ENCODE results near the gene CTSH.

CTSH gene

GRCh38 chr15:78959360-78959759 lies 14.5 kb upstream of the CTSH start:
- Histone ChIP-seq H3K4me3 (ENCODE audit: low read length) (no peak overlapping the region), H3K79me1 (ENCODE audit: low read length) (no peaks in the 10 kb centered on the region), H3K18ac (ENCODE audit: low read length) (no peak overlapping the region), H3K36me3 (ENCODE audit: control insufficient read depth, insufficient read depth, low read length) (no peaks in the 10 kb centered on the region), H3K23ac (ENCODE audit: low read length) (no peak overlapping the region), H3K79me2 (ENCODE audit: control insufficient read depth, insufficient read depth, low read length) (no peaks in the 10 kb centered on the region), H2BK120ac (ENCODE audit: low read depth, low read length) (no peak overlapping the region), H2AK5ac (ENCODE audit: low read length) (no peak overlapping the region), H2BK5ac (ENCODE audit: low read length) (no peak overlapping the region), H3K4me1 (ENCODE audit: control insufficient read depth, low read depth, low read length) (peaks cover 2% of the 10 kb centered on the region), H3K4me2 (ENCODE audit: low read length) (no peak overlapping the region), H3K56ac (ENCODE audit: low read length) (no peak overlapping the region), H4K5ac (ENCODE audit: low read length) (no peak overlapping the region), H2BK15ac (replicated peaks; ENCODE audit: low read depth) (no peak overlapping the region), H3K27me3 (ENCODE audit: insufficient read depth, low read length, poor library complexity) (no peaks in the 10 kb centered on the region), H3K9ac (ENCODE audit: low read length) (no peak overlapping the region), H4K8ac (ENCODE audit: low read depth, low read length) (no peak overlapping the region), H3K4ac (ENCODE audit: low read depth, low read length) (no peak overlapping the region), H3K27ac (ENCODE audit: low read depth, low read length) (no peak overlapping the region)
- WGBS (ENCODE audit: extremely low coverage, insufficient coverage, low lambda C conversion rate) = no CpG with 5 or more reads among the region's 10 CpGs
- no peak for DNase-seq

GRCh38 chr15:78957416-78958093 lies 12.7 kb upstream of the CTSH start:
- Histone ChIP-seq H3K36me3 (ENCODE audit: control insufficient read depth, insufficient read depth, low read length) (no peaks in the 10 kb centered on the region), H3K79me2 (ENCODE audit: control insufficient read depth, insufficient read depth, low read length) (no peaks in the 10 kb centered on the region), H3K56ac (ENCODE audit: low read length) (peak overlapping the region; percentile 42), H4K5ac (ENCODE audit: low read length) (no peak overlapping the region), H3K79me1 (ENCODE audit: low read length) (no peaks in the 10 kb centered on the region), H2BK5ac (ENCODE audit: low read length) (peak overlapping the region; percentile 50), H2BK120ac (ENCODE audit: low read depth, low read length) (no peak overlapping the region), H3K4me1 (ENCODE audit: control insufficient read depth, low read depth, low read length) (peaks cover 2% of the 10 kb centered on the region), H3K27me3 (ENCODE audit: insufficient read depth, low read length, poor library complexity) (no peaks in the 10 kb centered on the region), H3K4me2 (ENCODE audit: low read length) (no peak overlapping the region), H3K27ac (ENCODE audit: low read depth, low read length) (no peak overlapping the region), H2AK5ac (ENCODE audit: low read length) (peak overlapping the region; percentile 82), H2BK15ac (replicated peaks; ENCODE audit: low read depth) (no peak overlapping the region), H3K4me3 (ENCODE audit: low read length) (no peak overlapping the region), H3K23ac (ENCODE audit: low read length) (no peak overlapping the region), H3K9ac (ENCODE audit: low read length) (no peak overlapping the region), H3K4ac (ENCODE audit: low read depth, low read length) (peak overlapping the region; percentile 82), H4K8ac (ENCODE audit: low read depth, low read length) (no peak overlapping the region), H3K18ac (ENCODE audit: low read length) (no peak overlapping the region)
- no CpG with 5 or more reads among the region's 9 CpGs for WGBS (ENCODE audit: extremely low coverage, insufficient coverage, low lambda C conversion rate)
- no peak for DNase-seq

GRCh38 chr15:78956937-78957336 lies 12.1 kb upstream of the CTSH start:
- Histone ChIP-seq H3K9ac (ENCODE audit: low read length) (no peak overlapping the region), H3K4ac (ENCODE audit: low read depth, low read length) (no peak overlapping the region), H2BK120ac (ENCODE audit: low read depth, low read length) (no peak overlapping the region), H3K18ac (ENCODE audit: low read length) (no peak overlapping the region), H3K56ac (ENCODE audit: low read length) (no peak overlapping the region), H4K5ac (ENCODE audit: low read length) (no peak overlapping the region), H3K79me2 (ENCODE audit: control insufficient read depth, insufficient read depth, low read length) (no peaks in the 10 kb centered on the region), H4K8ac (ENCODE audit: low read depth, low read length) (no peak overlapping the region), H3K4me1 (ENCODE audit: control insufficient read depth, low read depth, low read length) (peaks cover 3% of the 10 kb centered on the region), H3K27me3 (ENCODE audit: insufficient read depth, low read length, poor library complexity) (no peaks in the 10 kb centered on the region), H2AK5ac (ENCODE audit: low read length) (no peak overlapping the region), H3K79me1 (ENCODE audit: low read length) (no peaks in the 10 kb centered on the region), H3K4me3 (ENCODE audit: low read length) (no peak overlapping the region), H2BK15ac (replicated peaks; ENCODE audit: low read depth) (no peak overlapping the region), H3K27ac (ENCODE audit: low read depth, low read length) (no peak overlapping the region), H3K36me3 (ENCODE audit: control insufficient read depth, insufficient read depth, low read length) (no peaks in the 10 kb centered on the region), H3K4me2 (ENCODE audit: low read length) (no peak overlapping the region), H3K23ac (ENCODE audit: low read length) (no peak overlapping the region), H2BK5ac (ENCODE audit: low read length) (no peak overlapping the region)
- WGBS (ENCODE audit: extremely low coverage, insufficient coverage, low lambda C conversion rate) = no CpG with 5 or more reads among the region's 1 CpG
- DNase-seq = peak; percentile 95

- Histone ChIP-seq H3K4ac (ENCODE audit: low read depth, low read length) (no peak overlapping the region), H3K27me3 (ENCODE audit: insufficient read depth, low read length, poor library complexity) (no peaks in the 10 kb centered on the region), H2AK5ac (ENCODE audit: low read length) (no peak overlapping the region), H3K23ac (ENCODE audit: low read length) (no peak overlapping the region), H3K79me1 (ENCODE audit: low read length) (no peaks in the 10 kb centered on the region), H3K9ac (ENCODE audit: low read length) (no peak overlapping the region), H4K8ac (ENCODE audit: low read depth, low read length) (no peak overlapping the region), H3K18ac (ENCODE audit: low read length) (no peak overlapping the region), H3K79me2 (ENCODE audit: control insufficient read depth, insufficient read depth, low read length) (no peaks in the 10 kb centered on the region), H2BK120ac (ENCODE audit: low read depth, low read length) (no peak overlapping the region), H3K4me3 (ENCODE audit: low read length) (no peak overlapping the region), H3K27ac (ENCODE audit: low read depth, low read length) (no peak overlapping the region), H4K5ac (ENCODE audit: low read length) (no peak overlapping the region), H3K56ac (ENCODE audit: low read length) (no peak overlapping the region), H2BK5ac (ENCODE audit: low read length) (no peak overlapping the region), H3K36me3 (ENCODE audit: control insufficient read depth, insufficient read depth, low read length) (no peaks in the 10 kb centered on the region), H2BK15ac (replicated peaks; ENCODE audit: low read depth) (no peak overlapping the region), H3K4me1 (ENCODE audit: control insufficient read depth, low read depth, low read length) (peaks cover 4% of the 10 kb centered on the region), H3K4me2 (ENCODE audit: low read length) (no peak overlapping the region)
- WGBS (ENCODE audit: extremely low coverage, insufficient coverage, low lambda C conversion rate) = no CpG with 5 or more reads among the region's 5 CpGs
- DNase-seq = no peak
Measured at GRCh38 chr15:78955355-78955754, 10.5 kb upstream of the CTSH start.

GRCh38 chr15:78951841-78952238 lies 7.0 kb upstream of the CTSH start:
- no peaks in the 10 kb centered on the region for H3K79me1 ChIP-seq (ENCODE audit: low read length)
- no peak overlapping the region for H3K27ac ChIP-seq (ENCODE audit: low read depth, low read length)
- H3K27me3 ChIP-seq (ENCODE audit: insufficient read depth, low read length, poor library complexity) = no peaks in the 10 kb centered on the region
- no peak overlapping the region for H2AK5ac ChIP-seq (ENCODE audit: low read length)
- H4K5ac ChIP-seq (ENCODE audit: low read length) = no peak overlapping the region
- no peak overlapping the region for H3K9ac ChIP-seq (ENCODE audit: low read length)
- peaks cover 1% of the 10 kb centered on the region for H3K4me1 ChIP-seq (ENCODE audit: control insufficient read depth, low read depth, low read length)
- no peaks in the 10 kb centered on the region for H3K79me2 ChIP-seq (ENCODE audit: control insufficient read depth, insufficient read depth, low read length)
- peak overlapping the region; percentile 0 for H3K56ac ChIP-seq (ENCODE audit: low read length)
- H2BK120ac ChIP-seq (ENCODE audit: low read depth, low read length) = no peak overlapping the region
- no peak overlapping the region for H3K4me2 ChIP-seq (ENCODE audit: low read length)
- H3K18ac ChIP-seq (ENCODE audit: low read length) = no peak overlapping the region
- DNase-seq = peak; percentile 42
- no CpG with 5 or more reads among the region's 4 CpGs for WGBS (ENCODE audit: extremely low coverage, insufficient coverage, low lambda C conversion rate)
- no peaks in the 10 kb centered on the region for H3K36me3 ChIP-seq (ENCODE audit: control insufficient read depth, insufficient read depth, low read length)
- H4K8ac ChIP-seq (ENCODE audit: low read depth, low read length) = no peak overlapping the region
- no peak overlapping the region for H3K4ac ChIP-seq (ENCODE audit: low read depth, low read length)
- no peak overlapping the region for H3K4me3 ChIP-seq (ENCODE audit: low read length)
- H2BK15ac ChIP-seq (replicated peaks; ENCODE audit: low read depth) = no peak overlapping the region
- no peak overlapping the region for H2BK5ac ChIP-seq (ENCODE audit: low read length)
- H3K23ac ChIP-seq (ENCODE audit: low read length) = no peak overlapping the region
